IMR-90 (cell line): Measurements from ENCODE around the gene IFT43. TPM values are rescaled to one million over a fixed set of nuclear protein-coding genes. Genes with fewer than 3 reads are reported as not detected.

Experiments
- ATAC-seq: fragments of 200-7000 bp; cut with Tn5 transposase; 2 replicates; pipeline ENCODE4 v1.9.1; 2020; ENCODE audit warnings: low read depth, mild to moderate bottlenecking, moderate library complexity
- BruUV-seq: library from RNA; stranded (reverse); fragments of 400-500 nt; replicated peaks from 2 replicates; lab custom pipeline; 2021; lab: Mats Ljungman, UMichigan
- CTCF ChIA-PET: fragments of 300-600 bp; formaldehyde crosslinking; extraction: SDS; loops from one replicate; lab custom pipeline; 2021; ENCODE audit warnings: antibody characterized with exemption; lab: Yijun Ruan, JAX
- POLR2A ChIA-PET: fragments of 300-600 bp; sonication (Branson Sonifier 250); formaldehyde crosslinking; loops from one replicate; lab custom pipeline; 2022; ENCODE audit warnings: antibody characterized with exemption; ENCODE audit not compliant: unreplicated experiment; lab: Charles Lee
- DNase-seq: peaks from one replicate; pipeline ENCODE4 v3.0.0; 2013
- H2AFZ ChIP-seq: replicated peaks from 2 replicates; pipeline ENCODE3; 2013; ENCODE audit warnings: low read length, mild to moderate bottlenecking; ENCODE audit not compliant: poor library complexity
- H2AK5ac ChIP-seq: 2 replicates; pipeline ENCODE4 v1.6.1; 2013; ENCODE audit warnings: low read depth, low read length, inconsistent platforms
- H2AK9ac ChIP-seq: replicated peaks from 2 replicates; pipeline ENCODE3; 2013; ENCODE audit warnings: mild to moderate bottlenecking, low read depth, low read length, moderate library complexity; ENCODE audit not compliant: poor library complexity
- H2BK120ac ChIP-seq: 2 replicates; pipeline ENCODE4 v1.6.1; 2013; ENCODE audit warnings: low read depth, low read length, inconsistent platforms
- H2BK15ac ChIP-seq: 3 replicates; pipeline ENCODE4 v1.6.1; 2013; ENCODE audit warnings: low read depth, low read length, inconsistent platforms
- H2BK20ac ChIP-seq: 2 replicates; pipeline ENCODE4 v1.6.1; 2013; ENCODE audit warnings: low read depth, mild to moderate bottlenecking, inconsistent platforms, low read length, moderate library complexity
- H2BK5ac ChIP-seq: 2 replicates; pipeline ENCODE4 v1.6.1; 2013; ENCODE audit warnings: mild to moderate bottlenecking, low read depth, low read length, inconsistent platforms; ENCODE audit not compliant: poor library complexity, severe bottlenecking
- H3K14ac ChIP-seq: replicated peaks from 2 replicates; pipeline ENCODE4 v1.6.1; 2013; ENCODE audit warnings: low read depth, low read length, inconsistent platforms
- H3K18ac ChIP-seq: 2 replicates; pipeline ENCODE4 v1.6.1; 2013; ENCODE audit warnings: low read depth, low read length, control low read depth
- H3K23ac ChIP-seq: 2 replicates; pipeline ENCODE4 v1.6.1; 2013; ENCODE audit warnings: low read depth, low read length, inconsistent platforms
- H3K27ac ChIP-seq: 2 replicates; pipeline ENCODE4 v1.5.1; 2013; ENCODE audit warnings: mild to moderate bottlenecking, control low read depth, low read length; ENCODE audit not compliant: insufficient read depth
- H3K27me3 ChIP-seq: 2 replicates; pipeline ENCODE4 v1.6.1; 2013; ENCODE audit warnings: low read length; ENCODE audit not compliant: control insufficient read depth, insufficient read depth
- H3K36me3 ChIP-seq: 2 replicates; pipeline ENCODE4 v1.6.1; 2013; ENCODE audit warnings: low read length, mixed read lengths; ENCODE audit not compliant: control insufficient read depth, insufficient read depth
- H3K4ac ChIP-seq: 2 replicates; pipeline ENCODE4 v1.6.1; 2013; ENCODE audit warnings: low read depth, low read length, inconsistent platforms
- H3K4me1 ChIP-seq: 2 replicates; pipeline ENCODE4 v1.6.1; 2013; ENCODE audit warnings: low read length, mixed read lengths; ENCODE audit not compliant: control insufficient read depth, insufficient read depth
- H3K4me2 ChIP-seq: 2 replicates; pipeline ENCODE4 v1.6.1; 2013; ENCODE audit warnings: low read depth, mild to moderate bottlenecking, control low read depth, low read length, moderate library complexity
- H3K4me3 ChIP-seq: 2 replicates; pipeline ENCODE4 v1.5.1; 2013; ENCODE audit warnings: low read depth, mild to moderate bottlenecking, control low read depth, low read length, moderate library complexity; ENCODE audit not compliant: insufficient read depth
- H3K56ac ChIP-seq: 2 replicates; pipeline ENCODE4 v1.6.1; 2013; ENCODE audit warnings: low read length, inconsistent platforms; ENCODE audit not compliant: insufficient read depth; ENCODE audit errors: extremely low read depth
- H3K79me1 ChIP-seq, 2 experiments: 2 replicates each; pipeline ENCODE4 v1.6.1; 2013; ENCODE audit warnings: low read length in 2 of 2, inconsistent platforms in 1 of 2, low read depth in 1 of 2
- H3K9ac ChIP-seq: 2 replicates; pipeline ENCODE4 v1.6.1; 2013; ENCODE audit warnings: low read depth, low read length, control low read depth
- H3K9me1 ChIP-seq: 2 replicates; pipeline ENCODE4 v1.6.1; 2013; ENCODE audit warnings: low read length, inconsistent platforms; ENCODE audit not compliant: insufficient read depth
- H3K9me3 ChIP-seq: 2 replicates; pipeline ENCODE4 v1.6.1; 2013; ENCODE audit warnings: low read length; ENCODE audit not compliant: control insufficient read depth, insufficient read depth
- H4K20me1 ChIP-seq: 2 replicates; pipeline ENCODE4 v1.6.1; 2013; ENCODE audit warnings: low read length, inconsistent platforms; ENCODE audit not compliant: insufficient read depth
- H4K5ac ChIP-seq: 2 replicates; pipeline ENCODE4 v1.6.1; 2013; ENCODE audit warnings: mild to moderate bottlenecking, low read depth, low read length, control low read depth
- H4K8ac ChIP-seq, 2 experiments: 2 replicates each; pipeline ENCODE4 v1.6.1; 2013; ENCODE audit warnings: low read depth in 2 of 2, low read length in 2 of 2, control low read depth in 1 of 2, inconsistent platforms in 1 of 2
- H4K91ac ChIP-seq: 2 replicates; pipeline ENCODE4 v1.6.1; 2013; ENCODE audit warnings: low read depth, low read length, inconsistent platforms; ENCODE audit not compliant: insufficient read depth
- BHLHE40 ChIP-seq: fragments of 150-350 bp; IDR thresholded peaks from 2 replicates; pipeline ENCODE4 v1.6.1; 2016; ENCODE audit warnings: mild to moderate bottlenecking, low read depth, low read length
- CEBPB ChIP-seq: IDR thresholded peaks from 2 replicates; pipeline ENCODE4 v1.6.1; 2012; ENCODE audit warnings: low read depth, low read length, improper control_type of control experiment
- CHD1 ChIP-seq: IDR thresholded peaks from 2 replicates; pipeline ENCODE4 v1.6.1; 2012; ENCODE audit warnings: low read depth, low read length, improper control_type of control experiment
- CTCF ChIP-seq: conservative IDR thresholded peaks from 2 replicates; pipeline ENCODE4 v1.5.1; 2012; ENCODE audit warnings: mild to moderate bottlenecking, low read depth, low read length, improper control_type of control experiment
- ELK1 ChIP-seq: fragments of 150-350 bp; IDR thresholded peaks from 2 replicates; pipeline ENCODE4 v1.6.1; 2016; ENCODE audit warnings: low read depth, mild to moderate bottlenecking, low read length, moderate library complexity, borderline replicate concordance
- FOS ChIP-seq: fragments of 150-350 bp; IDR thresholded peaks from 2 replicates; pipeline ENCODE4 v1.6.1; 2016; ENCODE audit warnings: low read depth, low read length
- MAFK ChIP-seq: IDR thresholded peaks from 2 replicates; pipeline ENCODE4 v1.6.1; 2012; ENCODE audit warnings: low read depth, low read length, improper control_type of control experiment
- MAZ ChIP-seq: IDR thresholded peaks from 2 replicates; pipeline ENCODE4 v1.6.1; 2012; ENCODE audit warnings: low read depth, mild to moderate bottlenecking, low read length, improper control_type of control experiment, moderate library complexity, borderline replicate concordance
- MXI1 ChIP-seq: IDR thresholded peaks from 2 replicates; pipeline ENCODE4 v1.6.1; 2012; ENCODE audit warnings: low read depth, mild to moderate bottlenecking, low read length, moderate library complexity, borderline replicate concordance
- NFE2L2 ChIP-seq: fragments of 150-350 bp; IDR thresholded peaks from 2 replicates; pipeline ENCODE4 v1.6.1; 2016; ENCODE audit warnings: low read depth, mild to moderate bottlenecking, low read length
- POLR2A ChIP-seq: IDR thresholded peaks from 2 replicates; pipeline ENCODE4 v1.6.1; 2012; ENCODE audit warnings: mild to moderate bottlenecking, low read depth, low read length
- RAD21 ChIP-seq: IDR thresholded peaks from 2 replicates; pipeline ENCODE4 v1.6.1; 2012; ENCODE audit warnings: low read length, improper control_type of control experiment
- RCOR1 ChIP-seq: IDR thresholded peaks from 2 replicates; pipeline ENCODE4 v1.6.1; 2012; ENCODE audit warnings: mild to moderate bottlenecking, low read length, improper control_type of control experiment; ENCODE audit not compliant: insufficient replicate concordance
- RFX5 ChIP-seq: IDR thresholded peaks from 2 replicates; pipeline ENCODE4 v1.8.0; 2012; ENCODE audit warnings: low read depth, mild to moderate bottlenecking, low read length, moderate library complexity
- SMC3 ChIP-seq: fragments of 150-350 bp; IDR thresholded peaks from 2 replicates; pipeline ENCODE4 v1.6.1; 2016; ENCODE audit warnings: low read depth, mild to moderate bottlenecking, antibody characterized with exemption, low read length, moderate library complexity
- WGBS, 2 experiments: methylation state at CpG; one replicate each; pipeline versions ENCODE4 v1.1.5 to v1.1.7; 2013; ENCODE audit warnings: missing lambda C conversion rate in 2 of 2; ENCODE audit not compliant: insufficient read length in 1 of 2; ENCODE audit errors: extremely low coverage in 2 of 2; 5-methylcytosine and 5-hydroxymethylcytosine counted together
- dilution Hi-C: fragments of 300-500 bp; cut with HindIII; formaldehyde crosslinking; loops from one replicate; pipeline ENCODE4 v1.14.3; 2018; ENCODE audit warnings: low sequenced_read_pairs; ENCODE audit not compliant: unreplicated experiment
- in situ Hi-C: fragments of 300-500 bp; cut with MboI; formaldehyde crosslinking; loops from 3 replicates; pipeline ENCODE4 v1.14.3; 2019; ENCODE audit warnings: low sequenced_read_pairs, inconsistent platforms, mixed read lengths
- intact Hi-C: fragments of 100-400 bp; cut with micrococcal nuclease; formaldehyde crosslinking; loops from 2 replicates; pipeline ENCODE4 v1.10.0; 2022
- polyA plus RNA-seq, 3 experiments: library from polyadenylated mRNA; depleted of rRNA; stranded (reverse); fragments of >200 nt; gene quantifications; 2 replicates each; pipeline ENCODE4 v1.2.3, GENCODE V29; 2012; ENCODE audit warnings: low replicate concordance in 1 of 3
- total RNA-seq: library from RNA; depleted of rRNA; stranded (reverse); fragments of >200 nt; gene quantifications from 2 replicates; pipeline ENCODE4 v1.2.3, GENCODE V29; 2012
- TF ChIP-seq, protein P1 (sequence below): fragments of 150-350 bp; IDR thresholded peaks from 2 replicates; pipeline ENCODE4 v1.6.1; 2017; ENCODE audit warnings: mild to moderate bottlenecking, antibody characterized with exemption, low read length, low read depth

Gene IFT43
- total and polyA plus RNA-seq, 2 of the 4 experiments (the other 2 are of a cell fraction) = 41.4 to 43.2 TPM

DNA sequence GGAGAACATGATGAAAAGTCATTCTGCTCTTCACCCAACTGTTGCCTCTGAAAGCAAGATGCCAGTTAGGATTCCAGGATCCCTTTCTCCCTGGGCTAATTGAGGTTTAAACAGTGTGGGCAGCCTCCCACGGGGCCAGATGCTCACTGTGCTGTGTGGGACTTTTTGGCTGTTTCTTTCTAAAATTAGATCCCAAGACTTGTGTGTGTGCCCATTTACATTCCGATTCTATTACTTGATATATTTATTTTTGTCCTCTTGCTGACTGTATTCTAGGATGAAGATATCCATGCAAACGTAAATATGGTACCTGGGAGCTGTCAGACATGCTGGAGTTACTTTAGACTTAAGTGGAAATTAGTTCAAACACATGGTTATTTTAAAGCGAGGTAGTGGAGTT lies 6.2 kb downstream of the IFT43 start:
- intact Hi-C loops (no loop called here), in situ Hi-C loops (loop anchor here (25.0 kb wide), 1 partner anchor 1071 kb away; no protein-coding TSS in a partner anchor), dilution Hi-C loops (no loop called here)
- TF ChIP-seq MAFK (no peak), MAZ (no peak), CEBPB (no peak), RFX5 (no peak), FOS (no peak), CHD1 (no peak), RAD21 (no peak), BHLHE40 (no peak), SMC3 (no peak), POLR2A (no peak), ELK1 (no peak), MXI1 (no peak), CTCF (no peak), NFE2L2 (no peak), RCOR1 (no peak)
- TF ChIP-seq, protein P1, sequence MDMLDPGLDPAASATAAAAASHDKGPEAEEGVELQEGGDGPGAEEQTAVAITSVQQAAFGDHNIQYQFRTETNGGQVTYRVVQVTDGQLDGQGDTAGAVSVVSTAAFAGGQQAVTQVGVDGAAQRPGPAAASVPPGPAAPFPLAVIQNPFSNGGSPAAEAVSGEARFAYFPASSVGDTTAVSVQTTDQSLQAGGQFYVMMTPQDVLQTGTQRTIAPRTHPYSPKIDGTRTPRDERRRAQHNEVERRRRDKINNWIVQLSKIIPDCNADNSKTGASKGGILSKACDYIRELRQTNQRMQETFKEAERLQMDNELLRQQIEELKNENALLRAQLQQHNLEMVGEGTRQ = no peak
- H3K79me1 ChIP-seq = peaks cover 5 to 13% of the 10 kb centered on the region in 2 experiments; a peak in 3 of 4 replicates
- H3K56ac ChIP-seq = no peak overlapping the region
- peaks cover 11% of the 10 kb centered on the region for H3K4me1 ChIP-seq
- no peak overlapping the region for H2AK5ac ChIP-seq
- H3K14ac ChIP-seq = no peak overlapping the region
- BruUV-seq = no TSS peak
- H3K9me3 ChIP-seq = no peaks in the 10 kb centered on the region
- peak overlapping the region; percentile 5; the same call in 1 of the 2 replicates for H2BK120ac ChIP-seq
- ATAC-seq (no peak), DNase-seq (peak; percentile 78)
- no peak overlapping the region for H4K91ac ChIP-seq
- H3K27ac ChIP-seq = no peak overlapping the region
- ChIA-PET CTCF (no interaction called here), POLR2A (no interaction called here)
- H3K4me2 ChIP-seq = no peak overlapping the region; the same call in 1 of the 2 replicates
- H4K20me1 ChIP-seq = no peaks in the 10 kb centered on the region; the same call in 1 of the 2 replicates
- H2AFZ ChIP-seq = no peak overlapping the region
- no peak overlapping the region for H4K8ac ChIP-seq
- no peak overlapping the region for H3K4ac ChIP-seq
- no peak overlapping the region for H3K18ac ChIP-seq
- peak overlapping the region; percentile 9 for H2BK5ac ChIP-seq
- H3K36me3 ChIP-seq = peaks cover 17% of the 10 kb centered on the region
- no peak overlapping the region for H3K23ac ChIP-seq
- H3K27me3 ChIP-seq = no peaks in the 10 kb centered on the region
- H3K4me3 ChIP-seq = no peak overlapping the region
- H3K9ac ChIP-seq = no peak overlapping the region
- 60% methylated on average over 1 of the region's 4 CpGs; no CpG with 5 or more reads in 1 of the 2 experiments for WGBS, 2 experiments
- peak overlapping the region; percentile 32; the same call in 1 of the 2 replicates for H2BK20ac ChIP-seq
- no peak overlapping the region for H4K5ac ChIP-seq
- peak overlapping the region; percentile 17; the same call in 1 of the 3 replicates for H2BK15ac ChIP-seq
- H3K9me1 ChIP-seq = peaks cover 8% of the 10 kb centered on the region
- no peak overlapping the region for H2AK9ac ChIP-seq
